H9 (cell line): ENCODE data around the gene GMCL1. TPM values are rescaled to one million over a fixed set of nuclear protein-coding genes. Genes with fewer than 3 reads are reported as not detected.

Source experiments
- DNase-seq: peaks from one replicate; pipeline ENCODE4 v3.0.0-alpha.2; 2017
- H2AFZ ChIP-seq: one replicate; pipeline ENCODE4 v1.6.1; 2013; ENCODE audit warnings: mild to moderate bottlenecking, low read length, control low read depth, moderate library complexity
- H2AK5ac ChIP-seq: 2 replicates; pipeline ENCODE4 v1.6.1; 2013; ENCODE audit warnings: low read length, control low read depth, mixed read lengths; ENCODE audit not compliant: insufficient read length
- H2BK120ac ChIP-seq: one replicate; pipeline ENCODE4 v1.6.1; 2013; ENCODE audit warnings: low read depth, mild to moderate bottlenecking, low read length, control low read depth, inconsistent platforms; ENCODE audit not compliant: poor library complexity, severe bottlenecking
- H2BK12ac ChIP-seq: 2 replicates; pipeline ENCODE4 v1.6.1; 2013; ENCODE audit warnings: low read length, control low read depth, mixed read lengths, low read depth; ENCODE audit not compliant: insufficient read length
- H2BK15ac ChIP-seq: 2 replicates; pipeline ENCODE4 v1.6.1; 2013; ENCODE audit warnings: low read depth, low read length, control low read depth
- H2BK20ac ChIP-seq: one replicate; pipeline ENCODE4 v1.6.1; 2013; ENCODE audit warnings: low read depth, mild to moderate bottlenecking, low read length, control low read depth, inconsistent platforms; ENCODE audit not compliant: poor library complexity, severe bottlenecking
- H2BK5ac ChIP-seq: 2 replicates; pipeline ENCODE4 v1.6.1; 2013; ENCODE audit warnings: low read length, control low read depth, mixed read lengths; ENCODE audit not compliant: insufficient read length
- H3K14ac ChIP-seq: 2 replicates; pipeline ENCODE4 v1.6.1; 2013; ENCODE audit warnings: low read length, control low read depth; ENCODE audit not compliant: insufficient read depth
- H3K18ac ChIP-seq: 2 replicates; pipeline ENCODE4 v1.6.1; 2013; ENCODE audit warnings: low read depth, mild to moderate bottlenecking, mixed read lengths, low read length, control low read depth; ENCODE audit not compliant: insufficient read length
- H3K23ac ChIP-seq: 2 replicates; pipeline ENCODE4 v1.6.1; 2013; ENCODE audit warnings: low read length, control low read depth, mixed read lengths, low read depth; ENCODE audit not compliant: insufficient read length
- H3K23me2 ChIP-seq: 2 replicates; pipeline ENCODE4 v1.6.1; 2013; ENCODE audit warnings: low read depth, mild to moderate bottlenecking, mixed read lengths, low read length, control low read depth; ENCODE audit not compliant: insufficient read length, poor library complexity, severe bottlenecking
- H3K27ac ChIP-seq: 2 replicates; pipeline ENCODE4 v1.5.1; 2013; ENCODE audit warnings: low read length, control low read depth, mixed read lengths, low read depth; ENCODE audit not compliant: insufficient read length
- H3K27me3 ChIP-seq: 2 replicates; pipeline ENCODE4 v1.6.1; 2013; ENCODE audit warnings: low read length, control low read depth, inconsistent platforms; ENCODE audit not compliant: insufficient read depth
- H3K4ac ChIP-seq: 2 replicates; pipeline ENCODE4 v1.6.1; 2013; ENCODE audit warnings: low read depth, mild to moderate bottlenecking, control low read depth, inconsistent platforms, low read length, moderate library complexity
- H3K4me1 ChIP-seq: 2 replicates; pipeline ENCODE4 v1.6.1; 2013; ENCODE audit warnings: low read length, control low read depth, inconsistent platforms; ENCODE audit not compliant: insufficient read depth
- H3K4me2 ChIP-seq: 2 replicates; pipeline ENCODE4 v1.6.1; 2013; ENCODE audit warnings: low read length, control low read depth, mixed read lengths; ENCODE audit not compliant: insufficient read length, insufficient read depth
- H3K56ac ChIP-seq: 2 replicates; pipeline ENCODE4 v1.6.1; 2013; ENCODE audit warnings: low read depth, mild to moderate bottlenecking, mixed read lengths, low read length, control low read depth; ENCODE audit not compliant: insufficient read length
- H3K79me1 ChIP-seq: 2 replicates; pipeline ENCODE4 v1.6.1; 2013; ENCODE audit warnings: low read depth, mild to moderate bottlenecking, moderate library complexity, low read length, control low read depth, inconsistent platforms; ENCODE audit not compliant: insufficient read depth, poor library complexity, severe bottlenecking
- H3K79me2 ChIP-seq: 2 replicates; pipeline ENCODE4 v1.6.1; 2013; ENCODE audit warnings: low read length, control low read depth, inconsistent platforms; ENCODE audit not compliant: insufficient read depth
- H3K9ac ChIP-seq: 2 replicates; pipeline ENCODE4 v1.6.1; 2013; ENCODE audit warnings: low read length, control low read depth, mixed read lengths; ENCODE audit not compliant: insufficient read length; ENCODE audit errors: extremely low read depth
- H3K9me3 ChIP-seq: one replicate; pipeline ENCODE4 v1.6.1; 2013; ENCODE audit warnings: low read depth, low read length, inconsistent platforms; ENCODE audit not compliant: control insufficient read depth
- H3T11ph ChIP-seq: one replicate; pipeline ENCODE4 v1.6.1; 2013; ENCODE audit warnings: mild to moderate bottlenecking, low read length, control low read depth, inconsistent platforms
- H4K20me1 ChIP-seq: one replicate; pipeline ENCODE4 v1.6.1; 2013; ENCODE audit not compliant: control insufficient read depth, insufficient read length, insufficient read depth
- H4K5ac ChIP-seq: 2 replicates; pipeline ENCODE4 v1.6.1; 2013; ENCODE audit warnings: low read depth, mild to moderate bottlenecking, mixed read lengths, low read length, control low read depth; ENCODE audit not compliant: insufficient read length
- H4K8ac ChIP-seq: replicated peaks from 2 replicates; pipeline ENCODE4 v1.6.1; 2013; ENCODE audit warnings: low read length, control low read depth, mixed read lengths, low read depth; ENCODE audit not compliant: insufficient read length
- H4K91ac ChIP-seq: 2 replicates; pipeline ENCODE4 v1.6.1; 2013; ENCODE audit warnings: low read depth, mild to moderate bottlenecking, moderate library complexity, mixed read lengths, low read length, control low read depth; ENCODE audit not compliant: insufficient read length
- H3K27ac Mint-ChIP-seq, 3 experiments: 2 replicates in 2 of 3; 3 replicates in 1 of 3; pipeline ENCODE4 v1.8.0; 2020 to 2021; ENCODE audit warnings: mixed read lengths in 3 of 3, mild to moderate bottlenecking in 1 of 3, moderate library complexity in 1 of 3
- H3K27me3 Mint-ChIP-seq: 2 replicates; pipeline ENCODE4 v1.8.0; 2021; ENCODE audit warnings: low read depth, mild to moderate bottlenecking, moderate library complexity, mixed read lengths
- H3K36me3 Mint-ChIP-seq, 3 experiments: 2 replicates in 2 of 3; 3 replicates in 1 of 3; pipeline ENCODE4 v1.8.0; 2020 to 2021; ENCODE audit warnings: low read depth in 3 of 3, mixed read lengths in 3 of 3; ENCODE audit not compliant: insufficient read depth in 1 of 3
- H3K4me1 Mint-ChIP-seq, 2 experiments: 2 replicates each; pipeline ENCODE4 v1.8.0; 2020; ENCODE audit warnings: mixed read lengths in 2 of 2
- H3K4me3 Mint-ChIP-seq, 2 experiments: 2 replicates in 1 of 2; 3 replicates in 1 of 2; pipeline ENCODE4 v1.8.0; 2020 to 2021; ENCODE audit warnings: mild to moderate bottlenecking in 2 of 2, mixed read lengths in 2 of 2, moderate library complexity in 1 of 2
- H3K9me3 Mint-ChIP-seq, 2 experiments: 2 replicates in 1 of 2; 3 replicates in 1 of 2; pipeline ENCODE4 v1.8.0; 2020; ENCODE audit warnings: mild to moderate bottlenecking in 2 of 2, mixed read lengths in 2 of 2, moderate library complexity in 1 of 2
- WGBS: extraction: QIAGEN DNeasy Blood & Tissue Kit; methylation state at CpG from one replicate; pipeline ENCODE4 v1.1.7; 2013; ENCODE audit warnings: missing lambda C conversion rate, low lambda C conversion rate, mixed read lengths; ENCODE audit not compliant: insufficient read length; ENCODE audit errors: extremely low coverage; 5-methylcytosine and 5-hydroxymethylcytosine counted together
- total RNA-seq: library from RNA; stranded (reverse); gene quantifications from 2 replicates; pipeline ENCODE4 v1.2.1, GENCODE V29; 2021
- TF ChIP-seq, protein P1 (sequence below): fragments of 200-600 bp; sonication (generic); conservative IDR thresholded peaks from 3 replicates; pipeline ENCODE4 v1.8.0; 2021; ENCODE audit warnings: antibody characterized with exemption, mild to moderate bottlenecking

The GMCL1 gene
- total RNA-seq, 1 experiment from 2014 or later: 18.6 TPM

- no peak overlapping the region for H3K27ac Mint-ChIP-seq
These were observed 82.6 kb downstream of the GMCL1 start for GRCh38 chr2:69911985-69912563.

More at GRCh38 chr2:69911985-69912563, 82.6 kb downstream of the GMCL1 start:
- Mint-ChIP-seq H3K36me3 (peaks cover 2 to 16% (median 12%) of the 10 kb centered on the region in 3 experiments; a peak in 6 of 7 replicates), H3K4me3 (no peak overlapping the region; a peak in 1 of 5 replicates), H3K9me3 (no peaks in the 10 kb centered on the region), H3K27me3 (no peaks in the 10 kb centered on the region; the same call in 1 of the 2 replicates), H3K4me1 (peaks cover 3 to 5% of the 10 kb centered on the region in 2 experiments; a peak in 1 of 4 replicates)
- H3K27ac ChIP-seq: no peak overlapping the region
- H2BK15ac ChIP-seq: no peak overlapping the region
- H3K79me1 ChIP-seq: no peaks in the 10 kb centered on the region
- H3K27me3 ChIP-seq: no peaks in the 10 kb centered on the region
- no peak overlapping the region for H2AK5ac ChIP-seq
- no peak overlapping the region for H2BK120ac ChIP-seq
- no peak overlapping the region for H4K91ac ChIP-seq
- no peaks in the 10 kb centered on the region for H4K20me1 ChIP-seq
- no peak overlapping the region for H3K14ac ChIP-seq
- no peaks in the 10 kb centered on the region for H3K79me2 ChIP-seq
- no peak overlapping the region for H2AFZ ChIP-seq
- H2BK12ac ChIP-seq: no peak overlapping the region
- no peak overlapping the region for H4K5ac ChIP-seq
- no peak overlapping the region for H3K56ac ChIP-seq
- H3K4ac ChIP-seq: no peak overlapping the region
- H2BK5ac ChIP-seq: no peak overlapping the region
- TF ChIP-seq, protein P1, sequence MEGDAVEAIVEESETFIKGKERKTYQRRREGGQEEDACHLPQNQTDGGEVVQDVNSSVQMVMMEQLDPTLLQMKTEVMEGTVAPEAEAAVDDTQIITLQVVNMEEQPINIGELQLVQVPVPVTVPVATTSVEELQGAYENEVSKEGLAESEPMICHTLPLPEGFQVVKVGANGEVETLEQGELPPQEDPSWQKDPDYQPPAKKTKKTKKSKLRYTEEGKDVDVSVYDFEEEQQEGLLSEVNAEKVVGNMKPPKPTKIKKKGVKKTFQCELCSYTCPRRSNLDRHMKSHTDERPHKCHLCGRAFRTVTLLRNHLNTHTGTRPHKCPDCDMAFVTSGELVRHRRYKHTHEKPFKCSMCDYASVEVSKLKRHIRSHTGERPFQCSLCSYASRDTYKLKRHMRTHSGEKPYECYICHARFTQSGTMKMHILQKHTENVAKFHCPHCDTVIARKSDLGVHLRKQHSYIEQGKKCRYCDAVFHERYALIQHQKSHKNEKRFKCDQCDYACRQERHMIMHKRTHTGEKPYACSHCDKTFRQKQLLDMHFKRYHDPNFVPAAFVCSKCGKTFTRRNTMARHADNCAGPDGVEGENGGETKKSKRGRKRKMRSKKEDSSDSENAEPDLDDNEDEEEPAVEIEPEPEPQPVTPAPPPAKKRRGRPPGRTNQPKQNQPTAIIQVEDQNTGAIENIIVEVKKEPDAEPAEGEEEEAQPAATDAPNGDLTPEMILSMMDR: peak; percentile 84
- H3K4me1 ChIP-seq: no peaks in the 10 kb centered on the region
- no peak overlapping the region for H3K4me2 ChIP-seq
- no peak overlapping the region for H3K18ac ChIP-seq
- no peak overlapping the region for H4K8ac ChIP-seq
- no CpG with 5 or more reads among the region's 2 CpGs for WGBS
- DNase-seq: no peak
- H3K23me2 ChIP-seq: peaks cover 3% of the 10 kb centered on the region
- no peak overlapping the region for H3K9ac ChIP-seq
- no peak overlapping the region for H3T11ph ChIP-seq
- no peak overlapping the region for H3K23ac ChIP-seq
- H3K9me3 ChIP-seq: no peaks in the 10 kb centered on the region
- H2BK20ac ChIP-seq: no peak overlapping the region
